ENCODE results near the gene CACNB3. TPM values are rescaled to one million over a fixed set of nuclear protein-coding genes. Genes with fewer than 3 reads are reported as not detected.

CACNB3 gene
- total RNA-seq, 1 experiment from 2014 or later: 7.0 TPM

DNA sequence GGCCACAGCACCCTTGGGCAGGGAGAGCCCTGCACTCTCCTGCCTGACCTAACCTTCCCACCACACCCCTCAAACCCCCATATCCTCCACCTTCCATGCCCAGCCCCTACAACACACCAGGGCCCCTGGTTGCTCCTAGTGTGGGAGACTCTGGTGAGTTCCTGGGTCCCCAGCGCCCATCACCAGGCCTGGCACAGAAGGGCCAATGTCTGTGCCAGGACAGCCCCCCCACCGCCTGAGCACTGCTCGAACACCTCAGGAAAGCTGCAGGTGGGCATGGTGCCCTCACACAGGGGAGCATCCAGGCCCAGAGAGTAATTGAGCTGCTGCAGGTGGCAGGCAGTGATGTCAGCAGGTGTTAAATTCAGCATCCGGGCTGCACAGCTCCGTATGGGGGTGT is 44.6 kb upstream of the CACNB3 start:
- intact Hi-C loops (cut with micrococcal nuclease): no loop called here
- H3K27me3 Mint-ChIP-seq (ENCODE audit: insufficient read depth, unreplicated experiment): no peaks in the 10 kb centered on the region
- H3K9me3 Mint-ChIP-seq (ENCODE audit: unreplicated experiment): no peaks in the 10 kb centered on the region
- no peak for DNase-seq (ENCODE audit: unreplicated experiment)
- peaks cover 37% of the 10 kb centered on the region for H3K36me3 Mint-ChIP-seq (ENCODE audit: insufficient read depth, unreplicated experiment)
- no peak overlapping the region for H3K4me3 Mint-ChIP-seq (ENCODE audit: unreplicated experiment)
- no peak overlapping the region for H3K27ac Mint-ChIP-seq (ENCODE audit: low read depth, unreplicated experiment)
- TF ChIP-seq, protein P1, sequence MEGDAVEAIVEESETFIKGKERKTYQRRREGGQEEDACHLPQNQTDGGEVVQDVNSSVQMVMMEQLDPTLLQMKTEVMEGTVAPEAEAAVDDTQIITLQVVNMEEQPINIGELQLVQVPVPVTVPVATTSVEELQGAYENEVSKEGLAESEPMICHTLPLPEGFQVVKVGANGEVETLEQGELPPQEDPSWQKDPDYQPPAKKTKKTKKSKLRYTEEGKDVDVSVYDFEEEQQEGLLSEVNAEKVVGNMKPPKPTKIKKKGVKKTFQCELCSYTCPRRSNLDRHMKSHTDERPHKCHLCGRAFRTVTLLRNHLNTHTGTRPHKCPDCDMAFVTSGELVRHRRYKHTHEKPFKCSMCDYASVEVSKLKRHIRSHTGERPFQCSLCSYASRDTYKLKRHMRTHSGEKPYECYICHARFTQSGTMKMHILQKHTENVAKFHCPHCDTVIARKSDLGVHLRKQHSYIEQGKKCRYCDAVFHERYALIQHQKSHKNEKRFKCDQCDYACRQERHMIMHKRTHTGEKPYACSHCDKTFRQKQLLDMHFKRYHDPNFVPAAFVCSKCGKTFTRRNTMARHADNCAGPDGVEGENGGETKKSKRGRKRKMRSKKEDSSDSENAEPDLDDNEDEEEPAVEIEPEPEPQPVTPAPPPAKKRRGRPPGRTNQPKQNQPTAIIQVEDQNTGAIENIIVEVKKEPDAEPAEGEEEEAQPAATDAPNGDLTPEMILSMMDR (IDR thresholded peaks at IDR 0.05; ENCODE audit: unreplicated experiment): no peak
- no TSS peak for BruUV-seq (replicated peaks)
- no peaks in the 10 kb centered on the region for H3K4me1 Mint-ChIP-seq (ENCODE audit: insufficient read depth, unreplicated experiment)
- CTCF ChIA-PET: no interaction called here
- POLR2A ChIA-PET: no interaction called here

DNA sequence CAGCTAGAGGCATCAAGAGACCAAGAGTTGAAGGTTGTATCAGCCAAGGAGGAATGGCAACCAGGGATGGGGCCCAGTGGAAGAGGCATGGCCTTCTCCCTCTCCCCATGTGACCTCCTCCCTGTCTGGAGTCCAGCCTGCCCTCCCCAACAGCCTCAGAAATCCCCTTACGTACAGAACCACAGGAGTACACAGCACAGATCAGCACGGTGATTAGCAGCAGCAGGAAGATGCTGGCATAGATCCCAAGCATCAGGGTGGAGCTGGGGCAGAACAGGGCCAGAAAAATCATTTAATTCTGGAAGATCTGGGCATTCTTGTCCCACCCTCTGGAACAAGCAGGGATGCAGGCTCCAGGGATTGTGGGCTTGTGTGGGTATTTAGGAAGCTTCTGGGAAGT is 43.8 kb upstream of the CACNB3 start:
- no TSS peak for BruUV-seq (replicated peaks)
- Mint-ChIP-seq H3K4me1 (ENCODE audit: insufficient read depth, unreplicated experiment) (no peaks in the 10 kb centered on the region), H3K27me3 (ENCODE audit: insufficient read depth, unreplicated experiment) (no peaks in the 10 kb centered on the region), H3K27ac (ENCODE audit: low read depth, unreplicated experiment) (no peak overlapping the region), H3K36me3 (ENCODE audit: insufficient read depth, unreplicated experiment) (peaks cover 32% of the 10 kb centered on the region), H3K4me3 (ENCODE audit: unreplicated experiment) (no peak overlapping the region), H3K9me3 (ENCODE audit: unreplicated experiment) (no peaks in the 10 kb centered on the region)
- POLR2A ChIA-PET: no interaction called here
- TF ChIP-seq, protein P1 (IDR thresholded peaks at IDR 0.05; ENCODE audit: unreplicated experiment): no peak
- intact Hi-C loops (cut with micrococcal nuclease): no loop called here
- CTCF ChIA-PET: interaction anchor here (0.6 to 0.9 kb wide), 2 partner anchors 21 to 31 kb away, joined by 4 read pairs; no protein-coding TSS in a partner anchor
- DNase-seq (ENCODE audit: unreplicated experiment): no peak

DNA sequence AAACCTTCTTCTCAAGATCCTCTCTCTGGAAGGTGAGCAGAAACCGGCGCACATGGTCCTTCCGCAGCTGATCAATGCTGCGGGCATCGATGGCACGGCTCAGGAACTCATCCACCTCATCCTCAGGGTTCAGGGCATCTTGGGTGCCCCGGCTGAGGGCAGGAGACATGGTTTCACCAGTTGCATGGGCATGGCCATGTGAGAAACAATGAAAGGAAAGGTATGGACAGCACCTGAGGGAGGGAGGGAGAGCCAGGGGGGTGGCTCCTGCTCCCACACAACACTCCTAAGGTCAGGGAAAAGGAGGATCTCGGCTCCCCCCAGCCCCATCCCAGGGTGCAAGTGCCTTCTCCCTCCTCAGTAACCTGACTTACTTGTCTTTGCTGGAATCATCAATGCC is 43.0 kb upstream of the CACNB3 start:
- TF ChIP-seq, protein P1 (IDR thresholded peaks at IDR 0.05; ENCODE audit: unreplicated experiment): no peak
- Mint-ChIP-seq H3K27me3 (ENCODE audit: insufficient read depth, unreplicated experiment) (no peaks in the 10 kb centered on the region), H3K4me3 (ENCODE audit: unreplicated experiment) (no peak overlapping the region), H3K4me1 (ENCODE audit: insufficient read depth, unreplicated experiment) (no peaks in the 10 kb centered on the region), H3K36me3 (ENCODE audit: insufficient read depth, unreplicated experiment) (peaks cover 27% of the 10 kb centered on the region), H3K9me3 (ENCODE audit: unreplicated experiment) (no peaks in the 10 kb centered on the region), H3K27ac (ENCODE audit: low read depth, unreplicated experiment) (no peak overlapping the region)
- CTCF ChIA-PET: interaction anchor here (0.6 kb wide), 1 partner anchor 31 kb away, joined by 4 read pairs; no protein-coding TSS in a partner anchor
- BruUV-seq (replicated peaks): no TSS peak
- POLR2A ChIA-PET: no interaction called here
- intact Hi-C loops (cut with micrococcal nuclease): no loop called here
- no peak for DNase-seq (ENCODE audit: unreplicated experiment)

DNA sequence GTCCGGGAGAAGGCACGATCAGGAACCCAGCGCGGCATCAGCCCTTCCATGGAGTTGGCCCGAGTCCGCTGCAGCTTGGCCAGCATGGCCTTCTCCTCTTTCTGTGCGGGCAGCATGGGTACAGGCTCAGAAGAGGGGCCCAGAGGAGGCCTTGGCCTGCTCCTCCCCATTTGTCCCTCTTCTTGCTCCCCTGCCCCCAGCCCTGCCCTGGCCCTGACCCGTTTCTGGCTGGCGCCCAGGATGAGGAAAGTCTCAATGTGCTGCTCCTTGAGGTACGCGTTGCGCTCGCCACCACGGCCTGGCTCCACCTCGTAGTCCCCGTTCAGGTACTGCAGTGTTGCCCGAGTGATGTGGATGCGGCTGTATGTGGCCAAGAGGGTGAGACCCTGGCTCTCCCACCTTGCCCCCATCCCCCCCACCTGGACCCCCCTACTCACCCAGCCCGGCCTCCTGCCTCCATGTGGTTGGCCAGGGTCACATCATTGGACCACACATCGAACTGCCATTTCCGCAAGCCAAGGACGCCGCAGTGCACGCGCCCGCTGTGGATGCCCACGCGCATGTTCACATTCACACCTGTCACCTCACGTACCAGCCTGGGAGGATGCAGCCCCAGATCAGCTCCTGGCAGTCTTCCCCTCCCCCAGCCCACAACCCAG is 42.2 kb upstream of the CACNB3 start:
- Mint-ChIP-seq H3K4me3 (ENCODE audit: unreplicated experiment) (no peak overlapping the region), H3K4me1 (ENCODE audit: insufficient read depth, unreplicated experiment) (no peaks in the 10 kb centered on the region), H3K36me3 (ENCODE audit: insufficient read depth, unreplicated experiment) (peaks cover 19% of the 10 kb centered on the region), H3K27me3 (ENCODE audit: insufficient read depth, unreplicated experiment) (no peaks in the 10 kb centered on the region), H3K27ac (ENCODE audit: low read depth, unreplicated experiment) (no peak overlapping the region), H3K9me3 (ENCODE audit: unreplicated experiment) (no peaks in the 10 kb centered on the region)
- TF ChIP-seq, protein P1 (IDR thresholded peaks at IDR 0.05; ENCODE audit: unreplicated experiment): no peak
- no peak for DNase-seq (ENCODE audit: unreplicated experiment)
- BruUV-seq (replicated peaks): no TSS peak
- CTCF ChIA-PET: no interaction called here
- intact Hi-C loops (cut with micrococcal nuclease): no loop called here
- POLR2A ChIA-PET: no interaction called here

Measured in MCF 10A (cell line).